HG02884 (cell line): ENCODE results near the gene METRNL.
"Not testable (repeated sequence)": the region's sequence is repeated elsewhere in the genome, so short reads cannot be mapped to it uniquely, and the experiment has no call there.

ENCODE experiments used
- ATAC-seq: cut with Tn5 transposase; IDR thresholded peaks from one replicate; pipeline ENCODE4 v1.9.1; 2021; ENCODE audit warnings: mild to moderate bottlenecking, moderate library complexity; ENCODE audit not compliant: unreplicated experiment

The METRNL gene, protein sequence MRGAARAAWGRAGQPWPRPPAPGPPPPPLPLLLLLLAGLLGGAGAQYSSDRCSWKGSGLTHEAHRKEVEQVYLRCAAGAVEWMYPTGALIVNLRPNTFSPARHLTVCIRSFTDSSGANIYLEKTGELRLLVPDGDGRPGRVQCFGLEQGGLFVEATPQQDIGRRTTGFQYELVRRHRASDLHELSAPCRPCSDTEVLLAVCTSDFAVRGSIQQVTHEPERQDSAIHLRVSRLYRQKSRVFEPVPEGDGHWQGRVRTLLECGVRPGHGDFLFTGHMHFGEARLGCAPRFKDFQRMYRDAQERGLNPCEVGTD

DNA sequence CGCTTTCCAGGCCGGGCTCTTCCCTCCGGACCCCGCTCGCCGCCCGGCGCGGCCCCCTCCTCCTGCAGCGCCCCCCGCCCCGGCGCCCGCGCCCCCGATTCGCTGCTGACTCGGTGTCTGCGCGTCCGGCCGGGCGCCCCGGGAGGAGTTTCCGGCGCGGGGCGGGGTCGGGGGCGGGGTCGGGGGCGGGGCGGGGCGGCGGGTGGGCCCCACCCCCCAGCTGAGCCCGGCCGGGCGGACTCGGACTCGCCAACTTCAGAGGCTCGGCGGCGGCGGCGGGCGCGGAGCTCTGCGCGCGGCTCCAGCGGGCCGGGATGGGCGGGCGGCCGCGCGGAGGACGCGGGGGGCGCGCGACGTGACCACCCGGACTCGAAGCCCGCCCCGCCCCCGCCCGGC lies at the start of gene METRNL:
Gene METRNL (plus strand): TSS at position 258 of the 396 bp plus-strand sequence. CDS start 207 bp downstream, outside the sequence.
- ATAC-seq: no peak

DNA sequence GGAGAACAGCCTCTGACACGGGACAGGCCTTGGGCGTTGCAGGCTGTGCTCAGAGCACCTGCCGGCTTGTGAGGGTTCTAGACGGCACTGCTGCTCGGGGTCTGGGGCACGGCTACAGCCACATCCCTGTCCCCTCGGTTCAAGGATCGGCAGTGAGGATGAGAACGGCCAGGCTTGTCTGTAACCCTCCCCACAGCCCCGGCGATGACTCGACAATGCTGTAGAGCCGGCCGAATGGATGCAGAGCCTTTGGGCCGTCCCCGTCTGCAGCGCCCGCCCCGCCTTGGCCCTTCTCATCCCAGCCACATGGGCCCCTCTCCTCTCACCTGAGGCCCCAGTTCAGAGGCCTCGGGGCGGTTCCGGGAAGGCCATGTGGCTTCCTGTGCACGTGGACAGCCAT lies 49.0 kb upstream of the METRNL start:
- no peak for ATAC-seq

DNA sequence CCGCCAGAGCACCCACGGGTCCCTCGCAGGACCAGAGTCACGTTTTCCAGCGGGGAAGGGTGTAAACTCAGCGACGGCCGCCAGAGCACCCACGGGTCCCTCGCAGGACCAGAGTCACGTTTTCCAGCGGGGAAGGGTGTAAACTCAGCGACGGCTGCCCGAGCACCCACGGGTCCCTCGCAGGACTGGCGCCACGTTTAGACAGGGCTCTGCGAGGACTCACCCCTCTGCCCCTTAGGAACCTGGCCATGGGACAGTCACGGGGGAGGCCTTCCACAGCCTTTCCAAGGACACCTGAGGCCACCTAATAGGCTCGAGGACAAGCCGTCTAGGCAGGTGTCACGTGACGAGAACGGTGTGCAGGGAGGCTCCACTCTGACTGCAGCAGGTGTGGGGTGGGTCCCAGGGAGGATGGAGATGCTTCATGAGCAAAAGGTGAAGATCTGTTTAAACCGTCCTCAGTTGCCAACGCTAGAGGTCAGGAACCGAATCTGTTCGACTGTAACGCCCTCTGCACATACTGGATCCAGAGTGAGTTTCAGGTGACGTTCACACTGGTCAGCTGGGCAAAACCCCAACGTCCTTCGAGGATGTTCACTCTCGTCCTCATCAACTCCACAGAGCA lies 48.0 kb upstream of the METRNL start:
- no peak for ATAC-seq

DNA sequence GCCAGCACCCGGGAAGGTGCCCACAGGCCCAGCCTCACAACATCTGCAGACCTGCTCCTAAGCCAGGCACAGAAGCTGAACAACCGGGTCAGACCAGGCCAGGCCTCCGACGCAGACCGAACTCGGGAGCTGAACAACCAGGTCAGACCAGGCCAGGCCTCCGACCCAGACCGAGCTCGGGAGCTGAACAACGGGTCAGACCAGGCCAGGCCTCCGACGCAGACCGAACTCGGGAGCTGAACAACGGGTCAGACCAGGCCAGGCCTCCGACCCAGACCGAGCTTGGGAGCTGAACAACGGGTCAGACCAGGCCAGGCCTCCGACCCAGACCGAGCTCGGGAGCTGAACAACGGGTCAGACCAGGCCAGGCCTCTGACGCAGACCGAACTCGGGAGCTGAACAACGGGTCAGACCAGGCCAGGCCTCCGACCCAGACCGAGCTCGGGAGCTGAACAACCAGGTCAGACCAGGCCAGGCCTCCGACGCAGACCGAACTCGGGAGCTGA lies 47.4 kb upstream of the METRNL start:
- ATAC-seq: not testable (repeated sequence)

DNA sequence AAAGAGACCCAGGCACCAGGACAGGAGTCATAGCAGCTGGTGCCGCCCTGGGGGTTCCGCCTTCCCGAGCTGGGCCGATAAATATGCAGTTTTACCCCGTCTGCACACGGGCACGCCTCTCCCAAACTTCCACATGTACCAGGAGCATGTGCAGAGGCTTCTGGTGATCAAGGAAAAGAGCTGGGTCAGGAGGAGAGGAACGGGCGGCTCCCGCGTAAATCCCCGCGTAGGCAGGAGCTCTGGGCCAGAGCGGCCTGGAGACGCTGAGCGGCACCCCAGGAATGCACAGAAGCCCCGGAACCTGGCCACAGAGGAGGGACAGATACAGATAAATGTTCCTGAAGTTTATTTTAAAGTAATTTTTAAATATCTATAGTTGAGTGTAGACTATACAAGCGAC lies 46.6 kb upstream of the METRNL start:
- ATAC-seq: no peak

DNA sequence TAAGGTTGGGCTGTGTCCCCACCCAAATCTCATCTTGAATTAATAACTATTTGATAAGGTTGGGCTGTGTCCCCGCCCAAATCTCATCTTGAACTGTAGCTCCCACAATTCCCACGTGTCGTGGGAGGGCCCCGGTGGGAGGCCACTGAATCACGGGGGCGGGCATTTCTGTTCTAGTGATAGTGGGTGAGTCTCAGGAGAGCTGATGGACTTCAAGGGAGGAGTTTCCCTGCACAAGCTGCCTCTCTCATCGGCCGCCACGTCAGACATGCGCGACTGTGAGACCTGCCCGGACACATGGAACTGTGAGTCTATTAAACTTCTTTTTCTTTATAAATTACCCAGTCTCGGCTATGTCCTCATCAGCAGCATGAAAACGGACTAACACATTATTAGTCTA lies 44.9 kb upstream of the METRNL start:
- ATAC-seq: no peak

DNA sequence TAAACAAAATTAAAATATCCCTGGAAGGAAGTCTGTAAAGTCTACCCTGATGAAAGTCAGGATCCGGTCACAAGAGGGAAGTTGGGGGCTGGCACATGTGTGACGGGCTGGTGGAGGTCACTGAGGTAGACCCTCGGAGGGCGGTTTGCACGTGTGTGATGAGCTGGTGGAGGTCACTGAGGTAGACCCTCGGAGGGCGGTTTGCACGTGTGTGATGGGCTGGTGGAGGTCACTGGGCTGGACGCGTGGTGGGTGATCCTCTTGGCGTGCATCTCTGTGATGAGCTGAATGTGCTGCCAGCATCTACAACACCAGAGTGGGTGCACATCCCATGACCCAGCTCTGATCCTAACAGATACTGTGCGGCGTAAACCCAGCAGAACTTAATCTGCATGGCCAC lies 43.7 kb upstream of the METRNL start:
- ATAC-seq: no peak

DNA sequence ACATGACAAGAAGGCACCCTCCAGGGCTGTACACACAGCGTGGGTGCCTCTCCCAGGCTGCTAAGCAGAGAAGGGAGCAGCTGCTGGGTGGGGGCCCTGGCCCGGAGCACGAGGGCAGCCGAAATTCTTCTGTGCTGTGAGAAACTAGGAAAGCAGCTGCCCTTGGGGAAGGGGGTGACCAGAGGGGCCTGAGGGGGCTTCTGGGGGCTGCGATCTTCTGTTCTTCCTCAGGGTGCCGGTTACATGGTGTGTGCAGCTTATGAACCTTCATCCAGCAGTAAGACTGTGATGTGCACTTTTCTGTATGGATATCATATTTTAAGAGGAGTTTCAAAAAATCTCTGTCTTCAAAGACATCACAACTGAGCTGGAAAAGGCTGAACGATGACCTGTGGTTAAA lies 43.2 kb upstream of the METRNL start:
- no peak for ATAC-seq

DNA sequence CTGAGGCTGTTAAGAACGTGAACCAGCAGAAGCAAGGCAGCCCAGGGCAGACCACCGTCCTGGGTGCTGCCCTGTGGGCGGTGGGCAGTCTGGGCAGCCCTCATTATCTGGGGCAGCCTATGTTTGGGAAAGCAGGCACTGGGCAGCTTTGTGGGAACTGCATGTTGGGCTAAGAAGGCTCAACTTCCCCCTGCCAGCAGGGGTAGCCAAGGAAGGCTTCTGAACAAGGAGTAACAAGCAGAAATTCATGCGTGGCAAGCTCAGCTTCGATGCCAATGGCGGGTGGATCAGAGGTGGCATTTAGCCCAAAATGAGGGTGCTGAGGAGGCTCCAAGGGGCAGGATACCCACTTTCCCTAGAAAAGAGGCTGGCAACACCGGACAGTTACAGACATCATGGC lies 42.7 kb upstream of the METRNL start:
- ATAC-seq: no peak

DNA sequence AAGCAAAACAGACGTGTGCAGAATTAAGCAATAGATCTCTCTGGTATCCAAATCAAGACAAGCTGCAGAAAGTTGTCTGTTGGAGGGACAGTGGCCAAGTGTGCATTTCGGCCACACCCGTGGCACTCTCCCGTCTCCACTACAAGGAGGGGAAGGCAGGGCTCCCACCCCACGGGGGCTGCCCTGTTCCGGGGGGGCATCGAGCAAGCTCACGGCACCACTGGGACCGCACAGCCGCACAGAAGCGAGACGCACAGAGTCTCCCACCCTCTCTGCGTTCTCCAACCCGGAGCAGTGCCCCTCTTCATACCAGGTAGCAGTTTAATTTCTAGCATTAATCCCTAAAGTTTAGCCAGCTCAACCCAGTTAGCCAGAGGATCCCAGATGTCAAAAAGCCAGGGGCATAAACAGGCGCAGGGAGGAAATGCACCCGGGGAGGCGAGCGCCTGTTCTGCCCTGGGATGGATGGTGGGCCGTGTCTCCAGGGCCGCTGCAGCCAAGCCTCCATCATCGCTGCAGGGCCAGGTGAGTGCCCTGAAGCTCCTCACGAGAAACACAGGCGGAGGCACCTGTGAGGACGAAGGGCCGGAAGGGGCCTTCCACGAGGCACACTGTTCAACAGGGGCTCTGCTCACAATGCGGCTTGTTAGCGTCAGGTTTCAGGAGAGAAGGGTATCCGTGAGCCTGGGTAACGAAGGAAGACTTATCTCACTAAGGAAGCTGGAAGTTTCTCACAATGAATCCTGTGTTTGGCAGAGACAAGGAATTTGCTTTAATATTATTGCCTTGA lies 42.1 kb upstream of the METRNL start:
- ATAC-seq: no peak

DNA sequence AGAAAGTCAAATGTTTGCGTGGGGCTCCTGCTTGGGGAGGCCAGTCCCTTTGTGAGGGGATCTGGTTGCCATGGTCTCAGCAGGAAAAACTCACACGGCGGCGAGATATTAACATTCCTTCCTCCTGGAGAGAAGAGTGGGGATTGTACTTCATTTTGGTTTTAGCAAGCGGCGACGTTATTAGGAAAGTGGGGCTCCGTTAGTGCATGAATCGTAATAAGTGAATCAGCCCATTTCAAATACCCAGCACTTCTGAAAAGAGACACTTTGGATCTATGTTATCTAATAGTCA lies 41.6 kb upstream of the METRNL start:
- no peak for ATAC-seq

DNA sequence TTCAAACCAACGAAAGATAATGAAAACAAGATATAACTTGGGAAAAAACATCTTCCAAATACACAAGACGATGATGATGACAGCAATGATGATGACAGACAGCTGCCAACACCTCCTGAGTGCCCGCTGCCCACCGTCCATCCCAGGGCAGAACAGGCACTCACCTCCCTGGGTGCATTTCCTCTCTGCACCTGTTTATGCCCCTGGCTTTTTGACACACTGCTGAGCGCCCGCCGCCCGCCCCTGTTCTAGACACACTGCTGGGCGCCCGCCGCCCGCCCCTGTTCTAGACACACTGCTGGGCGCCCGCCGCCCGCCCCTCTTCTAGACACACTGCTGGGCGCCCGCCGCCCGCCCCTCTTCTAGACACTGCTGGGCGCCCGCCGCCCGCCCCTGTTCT lies 40.4 kb upstream of the METRNL start:
- not testable (repeated sequence) for ATAC-seq

DNA sequence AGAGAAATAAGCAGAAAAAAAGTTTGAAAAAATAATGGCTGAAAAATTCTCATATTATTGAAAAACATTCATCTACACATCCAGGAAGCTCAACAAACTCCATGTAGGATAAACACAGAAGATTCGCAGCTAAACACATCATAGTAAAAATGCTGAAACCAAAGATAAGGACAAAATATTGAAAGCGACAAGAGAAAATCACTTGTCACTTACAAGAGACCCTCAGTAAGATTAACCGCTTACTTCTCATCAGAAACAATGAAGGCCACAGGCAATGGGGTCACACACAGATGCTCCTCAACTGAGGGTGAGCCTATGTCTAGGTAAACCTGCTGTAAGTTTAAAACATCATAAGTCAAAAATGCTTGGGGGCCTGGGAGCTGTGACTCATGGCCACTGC lies 38.1 kb upstream of the METRNL start:
- ATAC-seq: no peak

DNA sequence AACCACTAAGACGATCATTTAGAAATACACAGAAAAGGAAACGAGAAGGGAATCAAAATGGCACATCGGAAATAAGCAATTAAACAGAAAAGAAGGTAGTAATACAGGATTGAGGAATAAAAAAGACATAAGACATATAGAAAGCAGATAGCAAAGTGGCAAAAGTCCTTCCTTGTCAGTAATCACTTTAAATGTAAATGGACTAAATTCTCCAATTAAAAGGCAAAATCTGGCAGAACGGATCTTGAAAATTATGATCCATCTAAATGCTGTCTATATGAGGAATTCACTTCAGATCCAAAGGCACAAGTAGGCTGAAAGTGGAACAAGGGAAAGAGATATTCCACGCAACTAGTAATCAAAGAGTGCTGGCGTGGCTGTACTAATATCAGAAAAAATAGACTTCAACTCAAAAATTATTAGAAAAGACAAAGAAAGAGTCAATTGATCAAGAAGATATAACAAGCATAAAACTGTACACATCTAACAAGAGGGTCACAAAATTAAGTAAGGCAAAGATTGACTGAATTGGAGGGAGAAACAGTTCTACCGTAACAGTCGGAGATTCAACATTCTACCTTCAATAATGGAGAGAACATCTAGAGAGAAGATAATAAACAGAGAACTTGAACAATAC lies 36.8 kb upstream of the METRNL start:
- no peak for ATAC-seq

DNA sequence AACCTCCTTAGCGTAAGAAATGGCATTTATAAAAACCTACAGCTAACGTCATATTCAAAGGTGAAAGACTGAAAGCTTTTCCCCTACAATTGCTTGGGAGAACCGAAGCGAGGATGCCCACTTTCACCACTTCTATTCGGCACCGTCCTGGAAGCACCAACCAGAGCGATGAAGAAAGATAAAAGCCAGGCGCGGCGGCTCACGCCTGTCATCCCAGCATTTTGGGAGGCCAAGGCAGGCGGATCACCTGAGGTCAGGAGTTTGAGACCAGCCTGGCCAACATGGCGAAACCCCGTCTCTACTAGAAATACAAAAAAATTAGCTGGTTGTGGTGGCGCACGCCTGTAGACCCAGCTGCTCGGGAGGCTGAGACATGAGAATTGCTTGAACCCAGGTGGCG lies 34.9 kb upstream of the METRNL start:
- not testable (repeated sequence) for ATAC-seq

DNA sequence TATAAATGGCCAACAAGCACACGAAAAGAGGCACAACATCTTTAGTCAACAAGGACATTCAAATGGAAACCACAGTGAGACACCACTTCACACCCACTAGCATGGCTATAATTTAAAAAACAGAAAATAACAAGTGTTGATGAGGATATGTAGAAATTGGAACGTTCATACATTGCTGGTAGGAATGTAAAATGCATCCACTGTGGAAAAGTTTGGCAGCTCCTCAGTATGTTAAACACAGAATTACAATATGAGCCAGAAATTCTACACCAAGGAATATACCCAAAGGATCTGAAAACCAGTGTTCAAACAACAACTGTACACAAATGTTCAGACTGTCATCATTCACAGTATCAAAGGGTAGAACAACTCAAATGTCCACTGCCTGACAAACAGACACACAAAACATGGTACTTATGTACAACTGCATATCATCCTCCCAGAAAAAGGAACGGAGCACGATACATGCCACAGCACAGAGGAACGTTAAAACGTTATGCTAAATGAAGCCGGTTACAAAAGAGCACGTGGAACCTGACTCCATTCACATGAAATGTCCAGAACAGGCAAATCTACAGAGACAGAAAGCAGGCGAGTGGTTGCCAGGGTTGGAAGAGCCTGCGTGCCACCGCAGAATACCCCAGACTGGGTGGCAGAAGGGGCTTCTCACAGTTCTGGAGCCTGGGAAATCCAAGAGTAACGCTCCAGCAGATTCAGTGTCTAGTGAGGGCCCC lies 32.8 kb upstream of the METRNL start:
- ATAC-seq: no peak

DNA sequence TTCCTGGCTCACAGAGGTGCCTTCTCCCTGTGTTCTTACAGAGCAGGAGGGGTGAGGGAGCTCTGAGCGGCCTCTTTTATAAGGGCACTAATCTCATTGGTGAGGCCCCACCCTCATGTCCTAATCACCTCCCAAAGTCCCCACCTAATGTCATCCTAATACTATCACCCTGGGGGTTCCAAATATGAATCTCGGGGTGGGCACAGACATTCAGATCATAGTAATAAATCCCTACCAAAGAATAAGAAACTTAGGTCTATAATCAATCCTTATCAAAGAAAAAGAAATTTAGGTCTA lies 32.3 kb upstream of the METRNL start:
- ATAC-seq: no peak

DNA sequence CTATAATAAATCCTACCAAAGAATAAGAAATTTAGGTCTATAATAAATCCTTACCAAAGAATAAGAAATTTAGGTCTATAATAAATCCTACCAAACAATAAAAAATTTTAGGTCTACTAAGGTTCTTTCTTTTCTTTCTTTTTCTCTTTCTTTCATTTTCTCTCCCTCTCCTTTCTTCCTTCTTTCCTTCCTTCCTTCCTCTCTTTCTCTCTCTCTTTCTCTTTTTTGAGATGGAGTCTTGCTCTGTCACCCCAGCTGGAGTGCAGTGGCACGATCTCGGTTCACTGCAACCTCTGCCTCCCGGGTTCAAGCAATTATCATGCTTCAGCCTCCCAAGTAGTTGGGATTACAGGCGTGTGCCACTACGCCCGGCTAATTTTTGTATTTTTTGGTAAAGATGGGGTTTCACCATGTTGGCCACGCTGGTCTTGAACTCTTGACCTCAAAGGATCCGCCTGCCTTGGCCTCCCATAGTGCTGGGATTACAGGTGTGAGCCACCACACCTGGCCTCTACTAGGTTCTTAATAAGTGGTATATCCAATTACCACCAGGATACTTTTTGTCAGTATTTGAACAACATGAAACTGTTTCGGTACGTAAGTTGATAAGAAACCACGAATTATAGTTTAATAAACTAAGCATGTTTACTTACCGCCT lies 31.5 kb upstream of the METRNL start:
- ATAC-seq: not testable (repeated sequence)

DNA sequence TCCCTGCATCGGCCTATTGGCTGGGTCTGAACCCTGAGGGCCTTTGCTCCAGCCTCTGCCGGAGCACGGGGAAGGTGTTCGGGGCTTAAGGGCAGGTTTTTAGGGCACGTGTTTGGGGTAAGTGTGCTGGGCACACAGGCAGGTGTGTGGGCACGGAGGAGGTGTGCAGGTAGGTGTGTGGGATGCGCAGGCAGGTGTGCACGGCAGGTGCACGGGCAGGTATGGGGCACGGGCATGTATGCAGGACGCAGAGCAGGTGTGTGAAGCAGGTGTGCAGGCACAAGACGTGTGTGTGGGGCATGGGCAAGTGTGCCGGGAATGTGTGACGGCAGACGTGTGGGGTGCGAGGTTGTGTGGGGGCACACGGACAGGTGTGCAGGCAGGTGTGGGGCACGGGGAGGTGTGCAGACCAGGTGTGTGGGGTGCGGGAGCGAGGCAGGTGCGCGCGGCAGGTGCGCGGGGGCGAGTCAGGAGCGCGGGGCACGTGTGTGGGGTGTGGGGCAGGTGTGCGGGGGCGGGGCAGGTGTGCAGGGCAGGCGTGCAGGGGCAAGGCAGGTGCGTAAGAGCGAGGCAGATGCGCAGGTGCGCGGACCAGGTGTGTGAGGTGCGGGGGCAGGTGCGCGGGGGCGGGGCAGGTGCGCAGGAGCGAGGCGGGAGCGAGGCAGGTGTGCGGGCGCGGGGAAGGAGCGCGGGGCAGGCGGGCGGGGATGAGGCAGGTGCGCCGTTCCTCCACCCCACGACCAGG lies 28.6 kb upstream of the METRNL start:
- no peak for ATAC-seq
